Stimulated activated CD8-positive, alpha-beta memory T cell treated with anti-CD3 and anti-CD28 coated beads, Interleukin-4, amount 100 ng/mL, for 1 hour (primary cell): ENCODE measurements around the gene IDE.
"Not testable (repeated sequence)": the region's sequence is repeated elsewhere in the genome, so short reads cannot be mapped to it uniquely, and the experiment has no call there.

Experiments
- DNase-seq, 2 donors: peaks; one replicate each; pipeline ENCODE4 v3.0.0-alpha.2; 2020; ENCODE audit warnings: low read depth in 2 of 2, low spot score in 1 of 2

IDE gene

GRCh38 chr10:92420546-92421275, 153.2 kb downstream of the IDE start:
- no peak for DNase-seq

GRCh38 chr10:92419740-92420545, 153.9 kb downstream of the IDE start:
- no peak for DNase-seq

GRCh38 chr10:92418891-92419290, 155.0 kb downstream of the IDE start:
- DNase-seq = no peak

GRCh38 chr10:92418221-92418620, 155.7 kb downstream of the IDE start:
- DNase-seq = no peak

GRCh38 chr10:92413519-92413918, 160.4 kb downstream of the IDE start:
- DNase-seq = no peak

GRCh38 chr10:92413011-92413410, 160.9 kb downstream of the IDE start:
- no peak for DNase-seq

GRCh38 chr10:92411406-92411805, 162.5 kb downstream of the IDE start:
- DNase-seq = no peak

GRCh38 chr10:92410501-92410900, 163.4 kb downstream of the IDE start:
- no peak for DNase-seq

GRCh38 chr10:92408017-92408361, 165.9 kb downstream of the IDE start:
- DNase-seq = no peak

GRCh38 chr10:92407305-92408016, 166.4 kb downstream of the IDE start:
- DNase-seq = no peak

GRCh38 chr10:92405419-92405924, 168.4 kb downstream of the IDE start:
- no peak for DNase-seq

GRCh38 chr10:92404612-92405418, 169.1 kb downstream of the IDE start:
- DNase-seq = no peak

GRCh38 chr10:92402234-92402633, 171.7 kb downstream of the IDE start:
- not testable (repeated sequence) for DNase-seq
